Mesothelial cell of epicardium (in vitro differentiated cells): ENCODE data around the gene TMEM236. TPM values are rescaled to one million over a fixed set of nuclear protein-coding genes. Genes with fewer than 3 reads are reported as not detected.

Experiments
- DNase-seq, 2 experiments: peaks; one replicate each; pipeline ENCODE4 v3.0.0; 2021; ENCODE audit warnings: low spot score in 2 of 2; ENCODE audit not compliant: unreplicated experiment in 2 of 2
- H3K27ac Mint-ChIP-seq: 2 replicates; pipeline ENCODE4 v1.8.0; 2021; ENCODE audit warnings: mixed read lengths
- H3K27me3 Mint-ChIP-seq: 2 replicates; pipeline ENCODE4 v1.8.0; 2021; ENCODE audit warnings: low read depth, mixed read lengths
- H3K36me3 Mint-ChIP-seq: 2 replicates; pipeline ENCODE4 v1.8.0; 2021; ENCODE audit warnings: mixed read lengths
- H3K4me1 Mint-ChIP-seq: 2 replicates; pipeline ENCODE4 v1.8.0; 2021; ENCODE audit warnings: mixed read lengths
- H3K4me3 Mint-ChIP-seq: 2 replicates; pipeline ENCODE4 v1.8.0; 2021; ENCODE audit warnings: mild to moderate bottlenecking, moderate library complexity, mixed read lengths
- H3K9me3 Mint-ChIP-seq: 2 replicates; pipeline ENCODE4 v1.8.0; 2021; ENCODE audit warnings: mixed read lengths
- total RNA-seq: library from RNA; stranded (reverse); gene quantifications from 3 replicates; pipeline ENCODE4 v1.2.1, GENCODE V29; 2021
- TF ChIP-seq, protein P1 (sequence below): fragments of 200-600 bp; sonication (generic); IDR thresholded peaks from one replicate; pipeline ENCODE4 v1.5.0; 2021; ENCODE audit warnings: antibody characterized with exemption; ENCODE audit not compliant: unreplicated experiment

The TMEM236 gene
- total RNA-seq, 1 donor from 2014 or later: 0.04 TPM

DNA sequence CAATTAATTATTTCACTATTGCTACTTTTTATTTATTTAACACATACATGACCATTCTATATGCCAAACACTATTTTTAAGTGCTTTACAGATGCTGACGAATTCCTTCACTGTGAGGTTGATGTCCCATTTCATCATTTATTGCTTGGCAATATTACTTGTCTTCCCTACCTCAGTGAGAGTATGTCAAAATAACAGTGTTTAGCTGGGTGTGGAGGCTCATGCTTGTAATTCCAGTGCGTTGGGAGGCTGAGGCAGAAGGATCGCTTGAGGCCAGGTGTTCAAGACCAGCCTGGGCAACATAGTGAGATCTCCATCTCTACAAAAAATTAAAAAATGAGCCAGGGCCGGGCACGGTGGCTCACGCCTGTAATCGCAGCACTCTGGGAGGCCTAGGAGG lies 37.4 kb downstream of the TMEM236 start:
- Mint-ChIP-seq H3K9me3 (no peaks in the 10 kb centered on the region), H3K27me3 (no peaks in the 10 kb centered on the region), H3K4me1 (peaks cover 8% of the 10 kb centered on the region), H3K4me3 (no peak overlapping the region), H3K36me3 (no peaks in the 10 kb centered on the region), H3K27ac (no peak overlapping the region)
- no peak for DNase-seq
- TF ChIP-seq, protein P1, sequence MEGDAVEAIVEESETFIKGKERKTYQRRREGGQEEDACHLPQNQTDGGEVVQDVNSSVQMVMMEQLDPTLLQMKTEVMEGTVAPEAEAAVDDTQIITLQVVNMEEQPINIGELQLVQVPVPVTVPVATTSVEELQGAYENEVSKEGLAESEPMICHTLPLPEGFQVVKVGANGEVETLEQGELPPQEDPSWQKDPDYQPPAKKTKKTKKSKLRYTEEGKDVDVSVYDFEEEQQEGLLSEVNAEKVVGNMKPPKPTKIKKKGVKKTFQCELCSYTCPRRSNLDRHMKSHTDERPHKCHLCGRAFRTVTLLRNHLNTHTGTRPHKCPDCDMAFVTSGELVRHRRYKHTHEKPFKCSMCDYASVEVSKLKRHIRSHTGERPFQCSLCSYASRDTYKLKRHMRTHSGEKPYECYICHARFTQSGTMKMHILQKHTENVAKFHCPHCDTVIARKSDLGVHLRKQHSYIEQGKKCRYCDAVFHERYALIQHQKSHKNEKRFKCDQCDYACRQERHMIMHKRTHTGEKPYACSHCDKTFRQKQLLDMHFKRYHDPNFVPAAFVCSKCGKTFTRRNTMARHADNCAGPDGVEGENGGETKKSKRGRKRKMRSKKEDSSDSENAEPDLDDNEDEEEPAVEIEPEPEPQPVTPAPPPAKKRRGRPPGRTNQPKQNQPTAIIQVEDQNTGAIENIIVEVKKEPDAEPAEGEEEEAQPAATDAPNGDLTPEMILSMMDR: no peak

DNA sequence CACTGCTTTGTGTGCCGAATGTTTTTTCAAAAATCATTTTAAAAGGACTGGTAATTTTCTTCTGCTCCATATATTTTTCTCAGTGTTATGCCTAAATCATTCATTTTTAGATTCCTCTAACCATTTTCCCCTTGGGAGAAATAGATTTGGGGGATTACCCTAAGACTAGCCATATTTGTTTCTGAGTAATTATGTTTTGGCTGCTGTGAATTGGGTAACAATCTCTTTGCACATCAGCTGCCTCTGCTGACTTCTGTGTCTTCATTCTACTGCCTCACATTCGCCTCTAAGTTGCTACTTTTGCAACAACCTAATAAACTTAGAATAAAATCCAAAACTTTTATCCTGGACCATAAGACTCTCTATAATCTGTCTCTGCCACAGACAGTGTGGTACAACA lies 38.6 kb downstream of the TMEM236 start:
- DNase-seq: no peak
- TF ChIP-seq, protein P1: no peak
- Mint-ChIP-seq H3K36me3 (no peaks in the 10 kb centered on the region), H3K27me3 (no peaks in the 10 kb centered on the region), H3K9me3 (peaks cover 5% of the 10 kb centered on the region), H3K4me1 (peaks cover 4% of the 10 kb centered on the region), H3K4me3 (no peak overlapping the region), H3K27ac (no peak overlapping the region)

DNA sequence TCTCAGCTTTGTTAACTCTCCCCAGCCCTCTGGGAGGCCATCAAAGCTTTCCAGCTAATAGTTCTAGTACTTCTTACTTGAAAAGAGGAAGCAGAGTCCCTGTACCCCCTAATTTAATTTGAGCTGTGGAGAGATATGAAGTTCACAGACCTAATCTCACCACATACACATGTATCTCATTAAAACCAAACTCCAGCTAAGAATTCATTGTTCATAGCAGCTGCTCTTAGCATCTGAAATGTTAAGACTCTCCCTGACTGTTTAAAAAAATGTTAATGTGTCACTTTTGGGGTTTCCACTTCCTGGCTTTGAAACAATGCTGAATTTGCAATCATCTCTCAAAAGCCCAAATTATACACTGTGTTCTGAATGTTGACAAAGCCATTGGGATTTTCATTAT lies 41.0 kb downstream of the TMEM236 start:
- DNase-seq: no peak
- no peak overlapping the region for H3K4me3 Mint-ChIP-seq
- H3K9me3 Mint-ChIP-seq: peaks cover 10% of the 10 kb centered on the region
- TF ChIP-seq, protein P1: no peak
- H3K27me3 Mint-ChIP-seq: no peaks in the 10 kb centered on the region
- no peaks in the 10 kb centered on the region for H3K4me1 Mint-ChIP-seq
- no peak overlapping the region for H3K27ac Mint-ChIP-seq
- no peaks in the 10 kb centered on the region for H3K36me3 Mint-ChIP-seq

DNA sequence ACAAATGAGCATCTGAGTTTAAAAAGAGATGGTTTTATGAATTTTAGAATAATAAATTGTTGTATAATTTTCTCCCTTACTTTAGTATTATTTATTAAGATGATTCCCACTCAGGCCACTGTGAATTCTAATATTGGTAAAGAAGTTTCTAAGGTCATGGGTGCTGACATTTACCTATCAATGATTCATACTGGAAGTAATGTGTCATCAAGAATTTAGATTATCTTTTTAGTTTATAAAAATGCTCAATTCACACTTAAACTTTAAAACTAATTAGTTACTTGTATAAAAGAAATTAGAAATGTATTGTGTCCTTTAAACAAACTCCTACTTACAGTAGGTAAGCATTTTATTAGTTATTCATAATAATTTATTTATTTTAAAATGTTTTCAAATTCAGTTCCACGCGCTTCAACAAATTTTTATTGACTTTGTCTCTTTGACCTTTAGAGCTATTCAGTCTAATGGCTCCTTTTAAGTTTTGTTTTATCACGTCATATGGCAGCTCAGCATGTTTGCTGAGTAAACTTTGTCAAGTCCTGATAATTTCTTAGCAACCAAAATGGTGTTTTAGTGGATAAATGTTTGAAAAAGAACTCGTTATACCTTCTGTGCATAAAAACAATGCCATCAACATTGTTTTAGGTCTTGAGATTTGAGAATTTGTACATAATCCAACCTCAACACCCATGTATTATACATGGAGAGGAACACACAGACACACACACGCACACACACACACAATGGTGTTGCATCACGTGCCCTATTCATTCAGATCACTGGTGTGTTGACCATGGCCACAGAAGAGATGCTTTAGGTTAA lies 42.0 kb downstream of the TMEM236 start:
- Mint-ChIP-seq H3K36me3 (no peaks in the 10 kb centered on the region), H3K4me3 (no peak overlapping the region), H3K9me3 (peaks cover 10% of the 10 kb centered on the region), H3K27me3 (no peaks in the 10 kb centered on the region), H3K27ac (no peak overlapping the region), H3K4me1 (no peaks in the 10 kb centered on the region)
- no peak for DNase-seq
- TF ChIP-seq, protein P1: no peak

DNA sequence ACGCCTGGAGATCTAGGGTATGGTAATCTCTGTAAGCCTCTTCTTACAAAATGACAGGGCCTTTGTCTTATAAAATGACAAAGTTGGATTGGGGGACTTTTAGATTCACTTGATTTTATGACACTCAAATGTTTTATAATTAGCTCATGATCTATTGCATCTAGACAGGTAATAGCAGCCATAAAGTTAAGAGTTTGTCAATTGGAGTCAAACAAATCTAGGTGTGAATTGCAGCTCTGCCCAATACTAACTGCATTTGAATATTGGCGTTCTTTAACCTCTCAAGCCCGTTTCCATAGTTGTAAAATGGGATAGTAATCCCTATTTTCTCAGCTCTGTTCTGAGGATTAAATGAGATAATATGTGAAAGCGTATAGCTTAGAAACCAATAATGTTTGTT lies 43.1 kb downstream of the TMEM236 start:
- Mint-ChIP-seq H3K27ac (no peak overlapping the region), H3K9me3 (peaks cover 10% of the 10 kb centered on the region), H3K4me3 (no peak overlapping the region), H3K36me3 (no peaks in the 10 kb centered on the region), H3K27me3 (no peaks in the 10 kb centered on the region), H3K4me1 (no peaks in the 10 kb centered on the region)
- DNase-seq: no peak
- TF ChIP-seq, protein P1: no peak
